GM19035 (cell line): ENCODE data around the gene VSTM5.

Experiments
- ATAC-seq: cut with Tn5 transposase; IDR thresholded peaks from one replicate; pipeline ENCODE4 v1.9.1; 2021; ENCODE audit not compliant: unreplicated experiment

VSTM5 gene

GRCh38 chr11:93843906-93844305 is 6.5 kb downstream of the VSTM5 start:
- no peak for ATAC-seq

DNA sequence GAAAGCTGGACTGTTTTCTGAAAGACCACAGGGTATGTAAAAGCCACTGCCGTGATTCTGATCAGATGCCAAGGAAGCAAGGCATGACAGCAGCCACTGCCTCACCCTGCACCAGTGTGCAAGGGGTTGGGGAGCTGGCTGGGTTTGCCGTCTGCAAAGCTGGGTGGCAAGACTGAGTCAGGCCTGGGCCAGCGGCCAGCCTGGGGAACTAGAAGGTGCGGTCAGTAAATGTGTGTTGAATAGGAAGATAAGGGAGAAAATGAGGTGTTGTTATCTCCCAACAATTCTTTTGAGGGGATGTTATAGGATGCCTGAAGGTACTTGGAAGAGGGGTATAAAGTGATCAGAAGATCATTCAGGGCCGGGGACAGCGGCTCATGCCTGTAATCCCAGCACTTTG is 8.0 kb downstream of the VSTM5 start:
- ATAC-seq, result no peak

GRCh38 chr11:93842034-93842433 is 8.4 kb downstream of the VSTM5 start:
- ATAC-seq, result no peak

- no peak for ATAC-seq
Measured at GRCh38 chr11:93841446-93841845, 9.0 kb downstream of the VSTM5 start.

GRCh38 chr11:93840981-93841380 is 9.4 kb downstream of the VSTM5 start:
- no peak for ATAC-seq

DNA sequence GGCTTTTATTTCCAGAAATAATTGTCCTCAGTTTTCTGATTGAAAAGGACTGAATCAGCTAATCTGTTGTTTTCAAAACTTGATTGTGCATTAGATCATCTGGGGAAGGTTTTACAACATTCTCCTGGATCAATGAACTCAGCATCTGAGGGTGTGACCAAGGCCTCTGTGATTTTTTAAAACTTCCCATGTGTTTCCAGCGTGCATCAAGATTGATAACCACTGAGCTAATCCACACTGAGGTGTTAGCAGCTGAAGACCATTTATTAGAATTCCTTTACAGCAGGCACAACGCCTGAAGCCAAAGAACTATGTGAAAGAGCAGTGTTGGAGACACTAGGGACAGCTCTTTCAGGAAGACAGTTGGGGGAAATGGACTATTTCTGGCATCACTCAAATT is 10.2 kb downstream of the VSTM5 start:
- ATAC-seq, result no peak

GRCh38 chr11:93838967-93839366 is 11.5 kb downstream of the VSTM5 start:
- ATAC-seq, result no peak

DNA sequence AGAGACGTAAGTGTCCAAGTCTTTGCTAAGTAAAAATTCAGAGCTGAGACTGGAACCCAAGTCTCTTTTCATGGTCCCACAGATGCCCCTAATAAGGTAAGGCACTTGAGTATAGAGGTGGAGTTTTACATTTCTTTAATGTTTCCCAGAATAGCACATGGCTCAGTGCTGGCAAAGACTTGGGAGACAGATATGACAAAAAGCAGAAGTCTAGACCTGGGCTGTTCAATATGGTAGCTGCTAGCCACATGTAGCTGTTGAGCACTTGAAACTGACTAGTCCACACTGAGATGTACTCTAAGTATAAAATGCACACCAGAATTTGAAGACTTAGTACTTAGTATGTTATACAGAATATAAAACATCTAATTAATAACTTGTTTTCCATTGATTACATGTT is 17.6 kb downstream of the VSTM5 start:
- ATAC-seq, result no peak

DNA sequence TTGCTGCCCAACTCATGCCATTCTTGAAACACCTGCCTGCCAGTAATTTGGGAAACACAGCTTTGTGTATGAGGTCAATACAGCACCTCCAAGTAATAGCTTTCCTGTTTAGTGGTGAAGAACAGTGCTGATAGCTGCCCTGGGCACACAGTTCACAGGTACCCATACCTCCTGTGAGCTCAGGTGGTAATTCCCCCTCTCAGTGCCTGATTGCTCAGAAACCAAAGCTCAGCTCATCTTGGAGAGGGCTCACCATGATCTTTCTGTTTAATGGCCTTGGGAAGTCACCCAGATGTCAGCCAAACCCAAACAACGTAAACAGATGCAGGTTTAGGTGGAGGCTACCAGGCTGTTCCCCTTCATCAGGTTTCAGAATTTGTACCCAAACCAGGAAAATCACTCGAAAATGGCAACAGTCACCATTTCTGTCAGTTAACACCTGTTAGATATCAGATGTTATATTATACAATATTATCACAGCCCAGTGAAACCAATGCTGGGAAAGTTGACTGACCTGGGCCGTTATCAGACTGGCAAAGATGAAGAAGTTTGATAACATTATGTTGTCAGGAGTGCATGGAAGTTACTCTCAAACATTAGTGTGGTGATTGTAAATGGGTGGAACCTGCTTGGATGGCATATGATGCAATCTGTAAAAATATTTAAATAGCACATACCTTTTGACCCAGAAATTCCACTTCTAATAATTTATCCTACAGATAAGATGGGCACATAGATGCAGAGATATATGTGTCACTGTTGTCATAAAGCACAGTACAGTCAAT is 18.9 kb downstream of the VSTM5 start:
- no peak for ATAC-seq

DNA sequence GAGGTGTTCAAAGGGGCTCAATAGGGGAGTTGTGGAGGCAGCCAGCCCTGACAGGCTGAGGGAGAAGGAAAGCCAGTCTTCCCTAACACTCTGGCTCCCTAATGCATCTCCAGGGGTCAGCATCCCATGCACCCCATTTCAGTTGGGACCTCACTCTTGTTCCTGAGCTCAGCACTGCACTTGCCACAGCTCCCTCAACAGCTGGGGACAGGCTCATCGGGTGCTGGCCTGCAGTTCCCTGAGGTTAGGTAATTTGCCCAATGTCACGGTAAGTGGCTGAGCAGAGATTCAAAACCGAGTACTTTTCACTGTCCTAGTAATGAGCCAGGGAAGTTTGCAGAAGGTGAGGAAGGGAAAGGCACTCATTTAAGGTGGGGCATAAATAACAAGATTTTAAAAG is 20.8 kb downstream of the VSTM5 start:
- ATAC-seq, result no peak

DNA sequence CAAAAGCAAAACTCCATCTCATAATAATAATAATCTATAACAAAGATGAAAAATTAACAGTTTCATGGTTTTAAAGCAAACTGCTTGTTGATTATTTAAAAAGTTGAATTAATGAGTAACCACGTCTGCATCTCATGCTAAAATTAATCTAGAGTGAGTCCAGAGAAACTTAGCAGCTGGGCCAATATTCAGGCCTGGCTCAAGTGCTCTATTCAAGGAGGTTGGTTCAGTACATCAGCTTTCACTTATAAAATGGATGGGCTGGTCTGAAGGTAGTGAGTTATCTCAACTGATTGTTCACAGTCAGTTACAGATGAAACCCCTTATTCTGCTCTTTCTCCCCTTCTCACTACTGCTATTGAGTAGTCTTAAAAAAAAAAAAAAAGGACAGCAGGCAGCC is 23.1 kb downstream of the VSTM5 start:
- no peak for ATAC-seq

GRCh38 chr11:93823210-93823609 is 27.2 kb downstream of the VSTM5 start:
- no peak for ATAC-seq

GRCh38 chr11:93822359-93822758 is 28.1 kb downstream of the VSTM5 start:
- no peak for ATAC-seq

GRCh38 chr11:93821617-93822016 is 28.8 kb downstream of the VSTM5 start:
- ATAC-seq, result no peak

DNA sequence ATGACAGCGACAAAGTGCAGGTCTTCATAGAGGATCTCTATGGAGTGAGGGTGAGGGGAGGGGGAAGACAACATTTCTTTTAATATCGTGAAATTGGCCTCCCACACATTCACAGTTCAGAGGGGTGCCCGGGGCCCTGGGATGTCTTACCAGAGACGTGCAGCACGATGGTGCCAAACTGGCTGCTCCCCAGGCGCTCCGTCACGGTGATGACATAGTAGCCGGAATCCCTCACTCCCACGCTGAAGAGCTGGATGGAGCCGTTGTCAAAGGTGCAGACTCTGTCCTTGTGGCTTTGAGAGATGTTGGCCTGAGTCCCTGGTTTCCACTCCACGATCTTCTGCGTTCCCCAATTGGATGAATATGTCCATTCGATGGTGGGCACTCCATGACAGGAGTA is 29.6 kb downstream of the VSTM5 start:
- ATAC-seq, result no peak

DNA sequence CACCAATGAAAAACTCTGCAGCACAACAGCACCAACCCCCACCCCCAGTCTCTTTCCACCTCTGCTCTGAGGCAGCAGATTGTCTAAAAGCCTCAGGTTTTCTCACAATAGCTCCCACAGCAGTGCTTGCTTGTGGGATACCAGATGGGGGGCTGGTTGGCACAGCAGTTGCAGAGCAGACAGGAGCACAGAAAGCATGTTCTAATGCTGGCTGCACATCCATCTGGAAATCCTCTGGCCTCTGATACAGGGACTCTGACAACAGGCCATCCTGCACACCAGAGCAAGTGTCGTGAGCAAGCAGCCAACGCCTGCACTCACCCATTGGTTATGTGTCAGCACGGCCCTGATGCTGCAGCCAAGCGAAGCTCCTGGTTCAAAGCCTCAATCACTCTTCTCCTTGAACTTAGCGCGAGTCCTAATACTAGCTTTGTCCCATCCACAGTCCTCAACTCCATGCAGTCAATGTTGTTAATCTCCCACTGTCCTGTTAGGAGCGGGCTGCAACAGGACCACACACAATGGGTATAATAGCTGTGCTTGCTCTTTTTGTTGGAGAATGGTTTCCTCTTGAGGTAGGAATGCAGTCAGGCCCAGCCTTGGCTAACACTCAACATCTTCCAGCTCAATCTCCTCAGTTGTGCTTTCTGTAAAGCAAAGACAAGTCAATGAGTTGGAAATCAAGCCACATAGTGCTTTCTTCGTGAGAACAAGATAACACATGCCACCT is 30.3 kb downstream of the VSTM5 start:
- no peak for ATAC-seq

DNA sequence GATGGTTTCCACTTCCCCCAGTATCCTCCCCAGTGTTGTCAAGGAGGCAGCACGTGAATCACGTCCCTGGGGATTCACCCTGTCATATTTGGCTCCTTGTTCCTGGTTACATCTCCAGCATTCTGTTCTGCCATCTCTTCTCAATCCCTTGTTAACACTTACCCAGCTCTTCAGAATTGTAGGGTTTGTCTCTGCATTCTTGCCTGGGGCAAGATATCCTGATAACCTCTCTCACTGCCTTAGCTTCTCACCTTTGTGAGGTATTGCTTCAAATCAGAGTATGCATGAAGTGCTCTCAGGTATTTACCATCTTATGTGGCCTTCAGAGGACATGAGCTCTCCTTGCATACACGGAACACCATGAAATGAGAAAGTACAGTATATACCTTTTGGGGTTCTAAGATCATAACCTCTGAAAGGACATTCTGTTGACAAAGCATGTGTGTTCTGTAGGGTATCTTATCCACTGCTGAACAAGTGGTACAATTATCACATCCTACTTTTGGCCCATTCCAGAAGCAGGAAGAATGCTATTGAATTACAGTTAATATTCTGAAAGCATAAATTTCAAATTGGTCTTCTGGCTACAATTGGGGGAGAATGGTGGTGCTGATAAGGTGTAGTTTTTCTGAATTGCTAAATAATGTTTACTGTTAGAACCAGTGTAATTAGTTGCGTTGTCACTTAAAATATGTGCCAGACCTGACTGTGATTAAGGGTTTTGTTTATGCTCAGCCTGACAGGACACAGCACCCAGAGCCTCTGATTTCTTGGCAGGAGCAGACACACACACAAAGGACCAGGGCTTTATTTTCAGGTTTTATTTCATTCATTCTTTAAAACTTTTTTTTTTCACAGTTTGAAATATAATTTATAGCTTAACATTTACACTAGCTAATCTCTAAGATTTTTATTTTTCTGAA is 32.7 kb downstream of the VSTM5 start:
- ATAC-seq, result no peak

DNA sequence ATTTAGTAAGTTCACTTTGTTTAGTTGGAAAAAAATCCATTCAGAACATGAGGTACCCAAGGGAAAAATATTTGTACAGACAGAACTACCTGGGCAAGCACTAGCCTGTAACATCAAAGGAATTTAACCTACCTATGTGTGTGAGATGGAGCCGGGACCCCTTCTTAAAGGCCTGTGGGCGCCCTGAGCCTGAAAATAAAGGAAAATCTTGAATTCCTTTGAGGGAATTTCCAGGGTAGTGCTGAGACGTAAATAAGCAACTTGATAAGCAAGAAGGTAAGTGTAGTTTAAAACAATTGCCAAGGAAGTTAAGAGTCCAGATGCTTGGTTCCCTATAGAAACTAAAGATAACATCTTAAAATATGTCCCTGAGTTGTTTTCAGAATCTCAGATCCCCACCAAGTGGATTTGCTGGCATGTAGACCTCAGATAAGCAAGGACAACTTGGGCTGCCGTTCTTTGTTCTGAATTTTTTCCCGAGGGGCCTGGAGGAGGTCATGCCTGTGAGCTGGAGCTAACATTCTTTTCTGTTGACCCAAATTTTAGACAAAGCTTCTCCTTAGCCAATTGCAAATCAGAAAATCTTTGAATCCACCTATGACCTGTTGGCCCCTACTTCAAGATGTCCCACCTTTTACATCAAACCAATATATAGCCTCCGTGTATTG is 35.3 kb downstream of the VSTM5 start:
- no peak for ATAC-seq

DNA sequence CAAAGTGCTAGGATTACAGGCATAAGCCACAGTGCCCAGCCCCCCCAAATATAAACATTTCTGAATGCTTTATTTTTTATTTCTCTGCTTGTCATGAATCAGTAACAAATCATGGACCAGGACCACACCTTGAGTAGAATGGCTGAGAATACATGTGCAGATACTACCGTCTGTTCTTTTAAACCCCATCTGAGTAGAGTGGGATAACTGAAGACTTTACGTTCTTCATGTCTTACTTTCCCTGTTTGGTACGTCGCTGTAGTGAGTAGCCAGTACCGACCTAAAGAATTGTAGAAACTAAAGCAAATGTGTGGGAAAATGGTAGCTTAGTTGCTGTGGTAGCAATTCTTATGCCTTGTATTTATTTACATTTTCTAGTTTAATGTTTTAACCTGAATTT is 36.4 kb downstream of the VSTM5 start:
- no peak for ATAC-seq

GRCh38 chr11:93807980-93808379 is 42.4 kb downstream of the VSTM5 start:
- no peak for ATAC-seq

DNA sequence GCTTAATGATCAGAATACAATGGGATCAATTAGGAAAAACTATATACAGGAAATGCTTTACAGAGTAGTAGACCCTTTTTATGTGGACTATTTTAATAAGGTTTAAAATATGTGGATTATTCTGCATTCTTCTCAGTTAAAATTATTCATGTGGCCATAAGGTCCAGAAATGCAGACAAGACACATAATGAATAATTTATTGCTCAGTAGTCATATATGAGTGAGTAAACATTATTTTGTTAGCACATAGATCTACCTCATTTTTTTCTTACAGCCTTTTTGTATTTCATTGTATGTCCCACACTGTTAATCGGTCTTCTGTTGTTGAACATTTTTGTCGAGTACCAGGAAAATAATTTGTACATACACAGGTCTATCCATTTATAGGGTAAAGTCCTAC is 45.5 kb downstream of the VSTM5 start:
- no peak for ATAC-seq
